ENCODE measurements around the gene ANKS1A.

- TF ChIP-seq EP300 (IDR thresholded peaks at IDR 0.05; ENCODE audit: borderline replicate concordance) (no peak), YY1 (IDR thresholded peaks at IDR 0.05; ENCODE audit: low read depth) (no peak), TAF1 (IDR thresholded peaks at IDR 0.05; ENCODE audit: low read depth) (no peak), CEBPB (IDR thresholded peaks at IDR 0.05) (no peak), RAD21 (IDR thresholded peaks at IDR 0.05; ENCODE audit: low read depth) (no peak), CREB1 (IDR thresholded peaks at IDR 0.05; ENCODE audit: low read depth) (no peak), TEAD4 (IDR thresholded peaks at IDR 0.05) (no peak), USF1 (IDR thresholded peaks at IDR 0.05) (no peak)
- TF ChIP-seq, protein P1, sequence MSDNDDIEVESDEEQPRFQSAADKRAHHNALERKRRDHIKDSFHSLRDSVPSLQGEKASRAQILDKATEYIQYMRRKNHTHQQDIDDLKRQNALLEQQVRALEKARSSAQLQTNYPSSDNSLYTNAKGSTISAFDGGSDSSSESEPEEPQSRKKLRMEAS (IDR thresholded peaks at IDR 0.05), result no peak
- TF ChIP-seq, protein P2, sequence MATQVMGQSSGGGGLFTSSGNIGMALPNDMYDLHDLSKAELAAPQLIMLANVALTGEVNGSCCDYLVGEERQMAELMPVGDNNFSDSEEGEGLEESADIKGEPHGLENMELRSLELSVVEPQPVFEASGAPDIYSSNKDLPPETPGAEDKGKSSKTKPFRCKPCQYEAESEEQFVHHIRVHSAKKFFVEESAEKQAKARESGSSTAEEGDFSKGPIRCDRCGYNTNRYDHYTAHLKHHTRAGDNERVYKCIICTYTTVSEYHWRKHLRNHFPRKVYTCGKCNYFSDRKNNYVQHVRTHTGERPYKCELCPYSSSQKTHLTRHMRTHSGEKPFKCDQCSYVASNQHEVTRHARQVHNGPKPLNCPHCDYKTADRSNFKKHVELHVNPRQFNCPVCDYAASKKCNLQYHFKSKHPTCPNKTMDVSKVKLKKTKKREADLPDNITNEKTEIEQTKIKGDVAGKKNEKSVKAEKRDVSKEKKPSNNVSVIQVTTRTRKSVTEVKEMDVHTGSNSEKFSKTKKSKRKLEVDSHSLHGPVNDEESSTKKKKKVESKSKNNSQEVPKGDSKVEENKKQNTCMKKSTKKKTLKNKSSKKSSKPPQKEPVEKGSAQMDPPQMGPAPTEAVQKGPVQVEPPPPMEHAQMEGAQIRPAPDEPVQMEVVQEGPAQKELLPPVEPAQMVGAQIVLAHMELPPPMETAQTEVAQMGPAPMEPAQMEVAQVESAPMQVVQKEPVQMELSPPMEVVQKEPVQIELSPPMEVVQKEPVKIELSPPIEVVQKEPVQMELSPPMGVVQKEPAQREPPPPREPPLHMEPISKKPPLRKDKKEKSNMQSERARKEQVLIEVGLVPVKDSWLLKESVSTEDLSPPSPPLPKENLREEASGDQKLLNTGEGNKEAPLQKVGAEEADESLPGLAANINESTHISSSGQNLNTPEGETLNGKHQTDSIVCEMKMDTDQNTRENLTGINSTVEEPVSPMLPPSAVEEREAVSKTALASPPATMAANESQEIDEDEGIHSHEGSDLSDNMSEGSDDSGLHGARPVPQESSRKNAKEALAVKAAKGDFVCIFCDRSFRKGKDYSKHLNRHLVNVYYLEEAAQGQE (IDR thresholded peaks at IDR 0.05; ENCODE audit: low read depth), result no peak
These were observed 146.5 kb downstream of the ANKS1A start for GRCh38 chr6:35035481-35036030.
